Endothelial cell of umbilical vein (primary cell): ENCODE data around the gene HS3ST3B1. TPM values are rescaled to one million over a fixed set of nuclear protein-coding genes. Genes with fewer than 3 reads are reported as not detected.

Experiments
- BruUV-seq: library from RNA; stranded (reverse); fragments of 400-500 nt; replicated peaks from 2 replicates; lab custom pipeline; 2021; lab: Mats Ljungman, UMichigan
- CTCF ChIA-PET: fragments of 300-600, 350-600 bp; sonication (Branson Sonifier 250); formaldehyde crosslinking; loops from one replicate; lab custom pipeline; 2021; ENCODE audit warnings: antibody characterized with exemption, inconsistent platforms; lab: Charles Lee
- POLR2A ChIA-PET: fragments of 300-600, 350-600 bp; sonication (Branson Sonifier 250); formaldehyde crosslinking; loops from one replicate; lab custom pipeline; 2021; ENCODE audit warnings: antibody characterized with exemption, inconsistent platforms; lab: Charles Lee
- DNase-seq: peaks from one replicate; pipeline ENCODE4 v3.0.0-alpha.2; 2011; ENCODE audit warnings: low read depth, low spot score
- FAIRE-seq: peaks from 2 replicates; lab custom pipeline; 2011; peaks lifted over from hg19 to GRCh38; lab: Jason Lieb, UNC
- H2AFZ ChIP-seq: 2 replicates; pipeline ENCODE4 v1.6.0; 2012; ENCODE audit warnings: low read depth, low read length, control low read depth, inconsistent platforms
- H3K27ac ChIP-seq: 2 replicates; pipeline ENCODE4 v1.5.1; 2011; ENCODE audit warnings: low read depth, mild to moderate bottlenecking, control low read depth, low read length, moderate library complexity; ENCODE audit not compliant: insufficient read depth
- H3K27me3 ChIP-seq, 2 experiments: 2 replicates each; pipeline versions ENCODE4 v1.6.0 to v1.6.1; 2011; ENCODE audit warnings: low read length in 2 of 2, mixed read lengths in 1 of 2; ENCODE audit not compliant: control insufficient read depth in 2 of 2, insufficient read depth in 2 of 2
- H3K36me3 ChIP-seq, 2 experiments: 2 replicates in 1 of 2; 3 replicates in 1 of 2; pipeline ENCODE4 v1.5.1; 2011; ENCODE audit warnings: low read length in 2 of 2, mild to moderate bottlenecking in 1 of 2, moderate library complexity in 1 of 2; ENCODE audit not compliant: control insufficient read depth in 2 of 2, insufficient read depth in 2 of 2; ENCODE audit errors: extremely low read depth in 1 of 2
- H3K4me1 ChIP-seq: 3 replicates; pipeline ENCODE4 v1.5.1; 2011; ENCODE audit warnings: mild to moderate bottlenecking, low read length; ENCODE audit not compliant: control insufficient read depth, insufficient read depth; ENCODE audit errors: extremely low read depth
- H3K4me2 ChIP-seq: 2 replicates; pipeline ENCODE4 v1.6.1; 2011; ENCODE audit warnings: low read length, control low read depth, mixed read lengths; ENCODE audit not compliant: insufficient read depth
- H3K4me3 ChIP-seq, 3 experiments: fragments of 200-600 bp in 1 of 3; sonication (generic), shearing (Covaris generic) in 1 of 3; replicated peaks in 1 of 3; 2 replicates each; pipeline ENCODE4 v1.5.1; 2011 to 2016; ENCODE audit warnings: control low read depth in 3 of 3, low read length in 3 of 3, mild to moderate bottlenecking in 2 of 3, inconsistent platforms in 1 of 3, low read depth in 1 of 3, moderate library complexity in 1 of 3; ENCODE audit not compliant: insufficient read depth in 1 of 3
- H3K79me2 ChIP-seq: 2 replicates; pipeline ENCODE4 v1.6.0; 2012; ENCODE audit warnings: low read length, inconsistent platforms; ENCODE audit not compliant: control insufficient read depth, insufficient read depth
- H3K9ac ChIP-seq: replicated peaks from 2 replicates; pipeline ENCODE3; 2011; ENCODE audit warnings: low read length, control low read depth; ENCODE audit not compliant: insufficient read depth; ENCODE audit errors: extremely low read depth
- H3K9me1 ChIP-seq: replicated peaks from 3 replicates; pipeline ENCODE4 v1.6.0; 2011; ENCODE audit warnings: mild to moderate bottlenecking, low read length; ENCODE audit not compliant: control insufficient read depth, insufficient read depth; ENCODE audit errors: extremely low read depth
- H3K9me3 ChIP-seq: replicated peaks from 2 replicates; pipeline ENCODE4 v1.5.1; 2012; ENCODE audit warnings: low read length, inconsistent platforms; ENCODE audit not compliant: control insufficient read depth, insufficient read depth
- H4K20me1 ChIP-seq: replicated peaks from 2 replicates; pipeline ENCODE3; 2011; ENCODE audit warnings: mild to moderate bottlenecking, low read length; ENCODE audit not compliant: control insufficient read depth, insufficient read depth; ENCODE audit errors: extremely low read depth
- CTCF ChIP-seq, 2 donors: IDR thresholded peaks; 1 replicate in 1 of 2; 2 replicates in 1 of 2; pipeline ENCODE4 v1.5.1; 2011; ENCODE audit warnings: low read length in 2 of 2, mild to moderate bottlenecking in 2 of 2, moderate library complexity in 2 of 2, control low read depth in 1 of 2, inconsistent platforms in 1 of 2, low read depth in 1 of 2; ENCODE audit not compliant: insufficient read depth in 1 of 2; ENCODE audit errors: extremely low read depth in 1 of 2
- EZH2 ChIP-seq: IDR thresholded peaks from 2 replicates; pipeline ENCODE4 v1.6.1; 2012; ENCODE audit warnings: borderline replicate concordance, low read depth, mild to moderate bottlenecking, moderate library complexity, low read length, inconsistent platforms; ENCODE audit not compliant: severe bottlenecking
- FOS ChIP-seq: IDR thresholded peaks from 2 replicates; pipeline ENCODE4 v1.6.1; 2011; ENCODE audit warnings: mild to moderate bottlenecking, low read length, moderate library complexity, borderline replicate concordance; ENCODE audit not compliant: insufficient read depth
- GATA2 ChIP-seq: IDR thresholded peaks from 2 replicates; pipeline ENCODE4 v1.7.0; 2011; ENCODE audit warnings: low read depth, mild to moderate bottlenecking, moderate library complexity, mixed read lengths, low read length; ENCODE audit not compliant: insufficient read length, insufficient read depth
- JUN ChIP-seq: IDR thresholded peaks from 2 replicates; pipeline ENCODE4 v1.6.1; 2011; ENCODE audit warnings: borderline replicate concordance, low read depth; ENCODE audit not compliant: insufficient read length, insufficient read depth
- MAX ChIP-seq: IDR thresholded peaks from 2 replicates; pipeline ENCODE4 v1.6.1; 2011; ENCODE audit not compliant: insufficient read depth, insufficient read length
- MYC ChIP-seq: IDR thresholded peaks from one replicate; pipeline ENCODE4 v1.6.1; 2011; ENCODE audit warnings: mild to moderate bottlenecking, low read depth, low read length
- POLR2A ChIP-seq: IDR thresholded peaks from 2 replicates; pipeline ENCODE4 v1.6.1; 2012; ENCODE audit warnings: low read depth, mild to moderate bottlenecking, control low read depth, low read length
- POLR2AphosphoS5 ChIP-seq: IDR thresholded peaks from 2 replicates; pipeline ENCODE4 v1.6.1; 2012; ENCODE audit warnings: low read depth, mild to moderate bottlenecking, control low read depth, low read length, moderate library complexity; ENCODE audit not compliant: insufficient read depth
- dilution Hi-C: fragments of 300-500 bp; cut with MboI; formaldehyde crosslinking; loops from one replicate; pipeline ENCODE4 v1.15.0; 2019; ENCODE audit warnings: low sequenced_read_pairs; ENCODE audit not compliant: extremely low pct_ligation_motif_present
- intact Hi-C: fragments of 100-400 bp; cut with micrococcal nuclease; formaldehyde crosslinking; loops from one replicate; pipeline ENCODE4 v1.10.0; 2022
- polyA plus RNA-seq, 4 experiments: library from polyadenylated mRNA; depleted of rRNA in 3 of 4; stranded (reverse) in 3 of 4; unstranded in 1 of 4; fragments of >200 nt; gene quantifications; 2 replicates each; pipeline versions ENCODE4 v1.2.1 to v1.2.3, GENCODE V29; 2011 to 2012; ENCODE audit warnings: missing spikeins in 1 of 4
- total RNA-seq: library from RNA; stranded (reverse); gene quantifications from 2 replicates; pipeline ENCODE4 v1.2.3, GENCODE V29; 2021

Gene HS3ST3B1
- total and polyA plus RNA-seq, 2 donors (not counting 3 experiments of a cell fraction or from before 2014, with no cell fraction given) = not detected

- Histone ChIP-seq H3K4me2 (no peak overlapping the region), H3K27ac (no peak overlapping the region), H3K4me1 (no peaks in the 10 kb centered on the region), H3K4me3 (no peak overlapping the region), H3K9me1 (no peaks in the 10 kb centered on the region), H3K9me3 (peaks cover 5% of the 10 kb centered on the region), H3K79me2 (no peaks in the 10 kb centered on the region), H4K20me1 (no peaks in the 10 kb centered on the region), H3K9ac (no peak overlapping the region), H2AFZ (no peak overlapping the region), H3K36me3 (no peaks in the 10 kb centered on the region), H3K27me3 (no peaks in the 10 kb centered on the region)
- TF ChIP-seq JUN = no peak
- TF ChIP-seq MAX = no peak
- no peak for TF ChIP-seq MYC
- TF ChIP-seq FOS = no peak
- no peak for TF ChIP-seq EZH2
- TF ChIP-seq CTCF (IDR thresholded peaks at IDR 0.05; ENCODE audit: extremely low read depth in 1 of 2, insufficient read depth in 1 of 2, low read depth in 1 of 2, low read length in 2 of 2) = no peak
- no peak for TF ChIP-seq POLR2A
- no peak for TF ChIP-seq POLR2AphosphoS5
- TF ChIP-seq GATA2 = no peak
- POLR2A ChIA-PET = no interaction called here
- no TSS peak for BruUV-seq
- no peak for DNase-seq
- FAIRE-seq = no peak
- CTCF ChIA-PET = no interaction called here
- intact Hi-C loops (no loop called here), dilution Hi-C loops (no loop called here)
Measured at GRCh38 chr17:14372905-14373613, 72.2 kb downstream of the HS3ST3B1 start.
